ENCODE results near the gene CCL8.
"Not testable (repeated sequence)": the region's sequence is repeated elsewhere in the genome, so short reads cannot be mapped to it uniquely, and the experiment has no call there.

CCL8 gene

DNA sequence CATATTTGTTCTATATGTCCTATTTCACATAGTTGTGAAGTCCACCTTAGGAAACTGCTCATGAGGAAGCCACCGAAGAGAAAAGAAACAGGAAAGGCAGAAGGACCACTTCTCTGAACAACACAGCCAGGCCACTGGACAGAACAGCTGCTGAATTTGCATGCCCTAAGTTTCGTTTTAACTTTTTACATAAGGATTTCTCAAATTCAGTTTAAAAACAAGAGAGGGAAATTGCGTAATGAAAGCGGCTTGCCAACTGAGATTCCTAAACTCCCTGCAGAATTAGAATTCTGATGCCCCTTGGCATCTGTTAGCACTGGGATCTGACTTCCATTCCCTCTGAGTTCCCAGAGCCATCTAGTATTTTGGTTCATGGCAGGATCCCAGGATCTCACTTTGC lies 5.0 kb upstream of the CCL8 start:
- no peak for DNase-seq (ENCODE audit: low read depth in 2 of 2)

- DNase-seq (ENCODE audit: low read depth in 2 of 2) = no peak
Measured at GRCh38 chr17:34318474-34318873, 761 bp upstream of the CCL8 start.

DNA sequence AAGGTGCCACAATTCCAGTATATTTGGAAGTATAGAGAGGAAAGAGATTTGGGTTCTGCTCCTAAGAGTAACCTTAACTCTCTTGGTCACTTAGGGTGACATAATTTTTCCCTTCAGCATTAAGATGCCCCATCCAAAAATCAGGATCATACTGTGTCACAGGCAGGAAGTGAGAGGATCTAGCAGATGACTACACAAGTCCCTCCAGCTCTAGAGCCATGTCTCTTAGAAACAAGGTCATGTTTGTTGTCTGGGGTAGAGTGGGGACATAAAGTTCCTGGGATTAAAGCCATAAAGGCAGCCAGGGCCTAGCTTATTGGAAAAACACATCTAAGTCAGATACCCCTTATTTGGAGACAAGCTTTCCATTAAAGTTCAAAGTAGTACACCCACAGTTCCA lies 2.7 kb downstream of the CCL8 start:
- DNase-seq (ENCODE audit: low read depth in 2 of 2) = no peak

- DNase-seq (ENCODE audit: low read depth in 2 of 2) = not testable (repeated sequence)
Measured at GRCh38 chr17:34327580-34327979, 8.3 kb downstream of the CCL8 start.

- DNase-seq (ENCODE audit: low read depth in 2 of 2) = no peak
Measured at GRCh38 chr17:34337701-34338100, 18.5 kb downstream of the CCL8 start.

- no peak for DNase-seq (ENCODE audit: low read depth in 2 of 2)
Measured at GRCh38 chr17:34339138-34339770, 20.0 kb downstream of the CCL8 start.

DNA sequence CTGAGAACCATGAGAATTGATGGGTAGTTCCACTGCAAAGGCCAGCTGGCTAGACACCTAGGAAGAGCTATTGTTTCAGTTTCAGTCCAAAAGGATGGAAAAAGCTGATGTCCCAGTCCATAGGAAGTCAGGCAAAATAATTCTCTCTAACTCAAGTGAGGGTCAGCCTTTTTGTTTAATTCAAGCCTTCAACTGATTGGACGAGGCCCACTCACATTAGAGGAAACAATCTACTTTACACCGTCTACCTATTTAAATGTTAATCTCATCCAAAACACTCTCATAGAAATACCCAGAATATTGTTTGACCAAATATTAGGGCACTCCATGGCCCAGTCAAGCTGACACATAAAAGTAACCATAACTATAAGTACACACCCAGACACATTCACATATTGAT lies 22.7 kb downstream of the CCL8 start:
- DNase-seq (ENCODE audit: low read depth in 2 of 2) = no peak

GRCh38 chr17:34347063-34347462 lies 27.8 kb downstream of the CCL8 start:
- no peak for DNase-seq (ENCODE audit: low read depth in 2 of 2)

- DNase-seq (ENCODE audit: low read depth in 2 of 2) = no peak
Measured at GRCh38 chr17:34349751-34350150, 30.5 kb downstream of the CCL8 start.

GRCh38 chr17:34351096-34351495 lies 31.9 kb downstream of the CCL8 start:
- no peak for DNase-seq (ENCODE audit: low read depth in 2 of 2)

GRCh38 chr17:34352191-34352590 lies 33.0 kb downstream of the CCL8 start:
- DNase-seq (ENCODE audit: low read depth in 2 of 2) = no peak

- DNase-seq (ENCODE audit: low read depth in 2 of 2) = no peak
Measured at GRCh38 chr17:34354637-34355036, 35.4 kb downstream of the CCL8 start.

GRCh38 chr17:34356194-34356593 lies 37.0 kb downstream of the CCL8 start, which contains the start of gene CCL13:
Gene CCL13 (plus strand): TSS chr17:34356480. CDS start chr17:34356527, 47 bp downstream.
- no peak for DNase-seq (ENCODE audit: low read depth in 2 of 2)

DNA sequence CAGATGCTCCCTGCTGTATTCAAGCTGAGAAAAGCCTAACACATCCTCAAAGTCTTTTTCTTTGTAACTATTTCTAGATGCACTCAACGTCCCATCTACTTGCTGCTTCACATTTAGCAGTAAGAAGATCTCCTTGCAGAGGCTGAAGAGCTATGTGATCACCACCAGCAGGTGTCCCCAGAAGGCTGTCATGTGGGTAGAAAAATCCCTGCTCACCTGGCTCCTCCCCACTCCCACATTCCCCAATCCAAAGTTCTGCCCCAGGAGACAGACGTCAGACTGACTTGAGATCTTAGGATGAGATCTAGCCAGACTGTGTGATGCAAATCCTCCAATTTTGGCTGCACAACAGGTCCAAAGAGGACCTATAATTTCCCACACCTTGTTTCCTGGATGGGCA lies 38.2 kb downstream of the CCL8 start:
- DNase-seq (ENCODE audit: low read depth in 2 of 2) = no peak

- DNase-seq (ENCODE audit: low read depth in 2 of 2) = no peak
Measured at GRCh38 chr17:34358631-34359030, 39.4 kb downstream of the CCL8 start.

- DNase-seq (ENCODE audit: low read depth in 2 of 2) = no peak
Measured at GRCh38 chr17:34360601-34361270, 41.5 kb downstream of the CCL8 start.

DNA sequence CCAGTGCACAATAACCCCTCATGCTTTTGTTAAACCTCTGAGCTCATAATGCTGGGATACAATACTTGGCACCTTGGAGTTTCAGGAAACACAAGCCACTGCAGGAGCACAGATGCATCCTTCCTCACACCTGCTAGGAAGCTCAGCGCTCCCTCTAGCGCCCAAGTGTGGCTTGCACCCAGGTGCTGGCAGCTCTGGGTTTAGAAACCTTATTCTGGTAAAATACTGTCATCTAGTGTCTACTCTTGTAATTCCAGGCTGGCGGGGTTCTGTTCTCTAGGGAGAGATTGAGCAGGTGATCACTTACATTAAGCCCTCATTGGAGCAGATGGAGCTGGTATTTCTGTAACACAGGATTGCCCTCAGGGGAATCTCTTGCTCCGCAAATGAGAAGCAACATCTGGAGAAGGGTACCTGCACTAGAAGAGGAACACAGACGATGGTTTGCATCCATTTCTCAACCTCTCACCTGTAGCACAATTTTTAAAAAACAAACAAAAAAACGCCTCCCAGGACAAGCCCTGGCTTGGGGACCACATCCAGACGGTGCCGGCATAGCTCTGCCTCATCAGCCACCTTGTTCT lies 42.3 kb downstream of the CCL8 start:
- DNase-seq (ENCODE audit: low read depth in 2 of 2) = peak in 1 of 2 donors; percentile 14

GRCh38 chr17:34363183-34363661 lies 44.0 kb downstream of the CCL8 start, which contains the start of gene CCL1:
Gene CCL1 (minus strand): TSS chr17:34363233. CDS start chr17:34363161, 72 bp downstream.
- no peak for DNase-seq (ENCODE audit: low read depth in 2 of 2)

GRCh38 chr17:34364751-34365150 lies 45.5 kb downstream of the CCL8 start:
- DNase-seq (ENCODE audit: low read depth in 2 of 2) = no peak

DNA sequence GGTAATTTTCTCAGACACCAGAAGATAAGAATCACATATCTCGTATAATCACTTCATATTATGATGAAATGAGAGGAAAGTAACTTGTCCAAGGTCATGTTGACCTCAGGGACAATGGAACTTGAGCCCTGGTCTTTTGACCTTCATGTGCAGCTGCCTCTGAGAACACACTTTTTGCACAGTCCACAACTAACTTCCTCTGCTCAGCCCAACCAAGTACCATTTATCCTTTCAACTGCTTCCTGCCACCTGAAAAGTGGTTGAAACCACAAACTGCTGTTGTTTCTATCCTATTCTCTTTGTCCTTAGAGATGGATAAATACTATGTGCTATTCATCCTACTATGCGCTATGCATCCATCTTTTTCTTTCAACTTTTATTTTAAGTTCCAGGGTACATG lies 46.1 kb downstream of the CCL8 start:
- no peak for DNase-seq (ENCODE audit: low read depth in 2 of 2)

GRCh38 chr17:34366010-34366409 lies 46.8 kb downstream of the CCL8 start:
- no peak for DNase-seq (ENCODE audit: low read depth in 2 of 2)

DNA sequence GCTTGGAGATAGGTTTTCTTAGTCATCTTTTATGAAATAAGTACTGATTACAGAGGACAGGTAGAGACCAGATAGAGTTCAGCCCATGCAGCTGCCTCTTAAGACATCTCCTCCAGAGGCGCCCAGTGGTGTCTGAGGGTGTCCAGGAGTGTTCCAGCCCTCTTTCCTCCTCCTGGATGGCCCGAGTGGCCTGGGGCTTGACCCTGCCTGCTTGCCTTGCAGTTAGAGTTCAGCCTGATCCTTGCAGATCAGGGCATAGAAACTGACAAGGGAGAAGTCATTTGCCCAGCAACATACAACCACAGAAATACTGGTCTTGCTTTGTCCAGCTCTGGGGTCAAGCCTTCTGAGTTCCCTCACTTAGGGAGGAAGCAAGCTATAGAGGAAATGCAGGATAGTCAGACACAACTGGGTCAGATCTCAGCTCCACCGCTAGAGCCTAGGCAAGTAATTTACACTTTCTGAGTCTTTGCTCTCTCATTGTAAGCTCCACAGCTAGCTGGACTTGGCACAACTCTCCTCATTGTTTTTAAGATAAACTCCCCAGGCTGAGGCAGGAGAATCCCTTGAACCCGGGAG lies 47.4 kb downstream of the CCL8 start:
- DNase-seq (ENCODE audit: low read depth in 2 of 2) = no peak
